Right hindlimb (tissue), 1 donor: ENCODE data around the gene ADGRB3.
"Not testable (repeated sequence)": the region's sequence is repeated elsewhere in the genome, so short reads cannot be mapped to it uniquely, and the experiment has no call there.

Source experiments
- DNase-seq: peaks from one replicate; pipeline ENCODE4 v3.0.0-alpha.2; 2018

Gene ADGRB3

DNA sequence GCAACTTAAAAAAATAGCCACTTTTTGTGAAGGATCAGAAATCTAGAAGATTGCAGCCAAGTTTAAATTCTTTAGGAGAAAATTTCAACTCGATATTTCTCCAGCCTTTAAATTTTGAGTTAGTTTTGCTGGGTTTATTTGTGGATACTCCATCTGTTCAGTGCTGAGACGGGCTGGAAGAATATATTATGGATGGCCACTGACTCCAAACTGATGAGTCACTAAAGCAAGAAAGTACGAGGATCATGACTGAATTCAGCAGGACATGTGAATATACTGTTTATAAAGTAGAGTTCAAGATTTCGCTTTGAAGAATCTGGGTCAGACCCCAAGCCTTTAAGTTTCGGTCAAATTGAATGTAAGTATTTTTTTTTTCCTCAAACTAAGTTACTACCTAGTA, 199.5 kb downstream of the ADGRB3 start:
- DNase-seq: no peak

DNA sequence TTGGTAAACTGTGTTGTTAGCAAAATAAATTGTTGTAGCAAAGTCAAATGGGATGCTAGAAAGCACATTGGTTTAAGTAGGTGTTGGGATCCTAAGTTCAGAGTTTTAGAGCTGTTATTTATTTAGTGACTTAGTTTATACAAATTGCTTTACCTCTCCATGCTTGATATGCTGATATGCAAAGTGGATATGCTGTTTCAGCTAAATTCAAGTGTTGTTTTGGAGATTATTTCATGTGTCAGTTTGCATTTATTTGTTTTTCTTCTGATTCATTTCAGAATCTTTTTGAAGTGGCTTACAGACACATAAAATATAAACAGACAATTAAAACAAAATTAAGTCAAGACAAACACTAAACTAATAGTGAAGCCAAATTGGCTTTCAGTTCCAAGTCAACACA, 203.5 kb downstream of the ADGRB3 start:
- DNase-seq: no peak

DNA sequence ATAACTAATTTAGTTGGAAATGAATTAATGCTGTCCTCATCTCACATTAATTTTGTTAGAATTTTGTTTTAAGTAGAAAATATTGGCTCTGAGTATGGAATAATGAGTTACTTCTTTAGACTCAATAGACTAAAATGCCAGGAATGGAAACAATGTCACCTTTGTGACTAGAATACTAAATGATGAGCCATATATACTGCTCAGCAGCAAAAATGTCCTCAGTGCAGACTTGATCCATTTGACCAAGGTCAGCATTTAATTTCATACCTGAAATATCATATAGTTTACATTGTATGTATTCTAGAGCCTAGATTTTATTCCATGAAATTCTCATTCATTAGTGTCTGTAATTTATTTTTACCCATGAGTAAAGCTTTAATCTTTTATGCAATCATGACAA, 217.7 kb downstream of the ADGRB3 start:
- no peak for DNase-seq

DNA sequence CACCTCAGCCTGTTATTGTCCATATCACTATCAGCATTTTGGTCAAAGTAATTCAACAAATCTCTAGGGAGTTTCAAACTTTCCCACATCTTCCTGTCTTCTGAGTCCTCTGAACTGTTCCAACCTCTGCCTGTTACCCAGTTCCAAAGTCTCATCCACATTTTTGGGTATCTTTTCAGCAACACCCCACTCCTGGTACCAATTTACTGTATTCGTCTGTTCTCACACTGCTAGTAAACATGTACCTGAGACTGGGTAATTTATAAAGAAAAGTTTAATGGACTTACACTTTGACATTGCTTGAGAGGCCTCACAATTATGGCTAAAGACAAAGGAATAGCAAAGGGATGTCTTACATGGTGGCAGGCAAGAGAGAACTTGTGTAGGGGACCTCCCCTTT, 224.2 kb downstream of the ADGRB3 start:
- DNase-seq: no peak

DNA sequence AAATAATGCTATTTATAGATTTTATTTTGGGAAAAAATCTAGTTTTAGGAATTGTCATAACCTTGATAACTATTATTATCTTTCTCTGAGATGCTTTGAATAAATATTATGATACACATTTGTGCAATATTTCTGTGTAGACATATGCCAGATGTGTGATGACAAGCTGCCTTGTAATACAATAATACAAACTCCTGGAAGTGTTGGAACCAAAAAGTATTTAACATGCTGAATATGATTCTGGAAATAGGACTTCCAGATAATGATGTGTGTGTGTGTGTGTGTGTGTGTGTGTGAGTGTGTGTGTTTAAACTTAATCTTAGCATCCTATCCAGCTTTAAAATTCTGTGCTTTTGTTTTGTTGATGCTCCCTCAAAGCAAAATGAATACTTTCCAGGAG, 233.6 kb downstream of the ADGRB3 start:
- no peak for DNase-seq

DNA sequence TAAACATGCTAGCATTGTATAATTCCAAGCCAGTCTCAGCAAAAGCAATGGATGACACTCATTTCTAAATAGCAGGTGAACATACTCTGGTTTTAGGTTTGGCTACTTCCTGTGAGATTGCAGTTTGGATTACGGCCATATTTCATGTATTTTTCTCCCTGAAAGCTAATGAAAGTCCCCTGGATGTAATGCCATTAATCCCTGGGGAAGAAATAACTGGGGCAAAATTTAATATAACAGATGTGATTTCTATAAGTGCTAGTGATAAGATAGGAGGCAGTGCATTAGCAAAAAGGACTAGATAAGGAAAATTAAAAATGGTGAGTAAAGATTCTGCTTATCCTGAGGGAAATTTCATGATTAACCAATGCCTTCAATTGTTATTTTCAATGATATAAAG, 238.2 kb downstream of the ADGRB3 start:
- no peak for DNase-seq

DNA sequence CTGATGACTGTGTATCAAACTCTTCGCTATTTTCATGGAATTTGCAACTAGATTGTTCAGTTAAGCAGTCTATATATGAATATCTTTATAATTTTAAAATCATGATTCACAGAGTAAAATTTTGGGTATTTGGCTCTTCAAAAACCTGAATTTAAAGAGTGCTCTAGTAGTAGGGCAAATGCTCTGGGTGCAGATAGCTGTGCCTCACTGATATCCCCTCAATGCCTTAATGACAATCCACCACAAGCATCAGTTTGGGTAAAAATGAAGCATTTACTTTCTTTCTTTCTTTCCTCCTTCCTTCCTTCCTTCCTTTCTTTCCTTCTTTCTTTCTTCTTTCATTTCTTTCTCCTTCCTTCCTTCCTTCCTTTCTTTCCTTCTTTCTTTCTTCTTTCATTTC, 239.7 kb downstream of the ADGRB3 start:
- DNase-seq: no peak

DNA sequence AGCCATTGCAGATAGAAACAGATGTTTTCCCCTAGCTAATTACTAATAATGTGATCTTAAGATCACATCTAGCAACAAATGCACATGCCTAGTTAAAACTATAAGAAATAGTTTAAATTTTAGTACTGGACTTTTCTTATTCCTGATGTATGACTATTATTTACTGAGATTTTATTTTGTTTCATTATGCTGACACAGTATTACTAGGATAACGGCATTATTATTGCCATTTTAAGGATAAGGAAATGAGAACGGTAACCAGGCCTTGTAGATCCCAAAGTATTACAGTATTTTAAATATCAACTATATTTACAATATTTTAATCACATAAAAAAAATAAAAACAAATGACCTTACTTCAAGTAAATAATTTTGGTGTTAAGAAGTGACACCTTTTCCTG, 240.3 kb downstream of the ADGRB3 start:
- no peak for DNase-seq

DNA sequence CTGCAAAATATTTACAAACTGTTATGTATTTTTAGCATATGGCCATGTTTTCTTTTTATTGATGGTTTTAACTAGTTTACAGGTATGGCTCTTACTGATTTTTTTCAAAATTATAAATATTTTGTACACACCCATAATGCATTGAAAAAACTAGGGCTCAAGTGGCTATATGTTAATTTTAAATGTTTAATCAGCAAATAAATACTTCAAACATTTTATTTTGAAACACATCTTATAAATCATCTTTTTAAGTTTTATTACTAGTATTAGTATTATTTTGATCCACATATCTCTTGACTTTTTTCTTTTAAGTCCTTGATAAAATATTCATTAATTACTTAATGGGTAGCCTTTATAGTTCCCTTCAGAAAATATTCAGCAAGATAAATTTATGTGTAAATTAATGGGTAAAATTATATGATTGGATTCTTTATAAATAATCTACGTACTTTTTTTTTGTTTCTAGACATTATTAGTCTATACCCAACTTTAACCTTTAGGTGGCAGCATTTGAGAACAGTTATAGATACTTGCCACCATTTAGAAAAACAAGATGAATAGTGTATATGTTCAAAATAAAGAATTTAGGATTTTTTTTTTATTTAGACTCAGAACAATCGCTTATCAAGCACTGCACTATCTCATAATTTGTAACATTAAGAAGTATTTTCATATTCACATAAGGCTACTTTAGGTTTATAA, 241.9 kb downstream of the ADGRB3 start:
- DNase-seq: no peak

DNA sequence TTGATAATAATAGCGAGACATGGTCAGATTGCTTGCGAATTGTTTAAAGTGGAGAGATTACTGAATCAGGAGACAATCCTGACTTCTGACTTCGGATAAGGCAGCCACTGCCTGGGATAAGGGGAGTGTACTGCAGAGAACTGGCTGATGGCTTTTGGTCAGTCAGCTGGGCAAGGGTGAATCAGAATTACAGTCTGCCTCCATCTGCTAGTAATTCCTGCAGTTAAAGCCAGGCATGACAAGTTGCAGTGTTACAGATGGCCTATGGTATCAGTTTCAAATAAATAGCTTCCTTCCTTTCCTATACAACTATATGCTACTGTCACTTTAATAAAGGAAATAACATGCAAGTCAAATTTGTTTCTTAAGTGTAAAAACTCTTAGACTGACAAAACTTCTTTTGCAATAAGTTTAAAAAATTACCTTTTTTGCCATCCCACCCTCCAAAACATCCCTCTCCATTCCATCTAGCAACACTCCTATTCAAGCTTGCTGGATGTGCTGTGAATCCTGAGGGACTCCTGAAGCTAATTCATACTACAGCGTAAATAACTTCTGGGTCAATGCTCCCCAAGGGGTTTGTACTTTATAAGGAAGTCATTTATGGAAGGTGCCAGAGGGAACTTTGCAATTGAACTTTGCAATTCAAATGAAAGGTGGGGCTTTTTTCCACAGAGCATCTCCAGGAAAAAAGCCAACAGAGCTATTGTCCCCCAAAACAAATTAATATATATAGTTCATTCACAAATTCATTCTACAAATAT, 245.2 kb downstream of the ADGRB3 start:
- DNase-seq: no peak

DNA sequence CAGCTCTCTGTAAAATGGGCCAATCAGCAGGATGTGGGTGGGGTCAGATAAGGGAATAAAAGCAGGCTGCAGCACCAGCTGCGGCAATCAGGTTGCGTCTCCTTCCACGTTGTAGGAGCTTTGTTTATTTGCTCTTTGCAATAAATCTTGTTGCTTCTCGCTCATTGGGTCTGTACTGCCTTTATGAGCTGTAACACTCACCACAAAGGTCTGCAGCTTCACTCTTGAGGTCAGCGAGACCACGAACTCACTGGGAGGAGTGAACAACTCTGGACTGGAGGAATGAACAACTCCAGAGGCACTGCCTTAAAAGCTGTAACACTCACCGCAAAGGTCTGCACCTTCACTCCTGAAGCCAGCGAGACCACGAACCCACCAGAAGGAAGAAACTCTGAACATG, 248.2 kb downstream of the ADGRB3 start:
- not testable (repeated sequence) for DNase-seq

DNA sequence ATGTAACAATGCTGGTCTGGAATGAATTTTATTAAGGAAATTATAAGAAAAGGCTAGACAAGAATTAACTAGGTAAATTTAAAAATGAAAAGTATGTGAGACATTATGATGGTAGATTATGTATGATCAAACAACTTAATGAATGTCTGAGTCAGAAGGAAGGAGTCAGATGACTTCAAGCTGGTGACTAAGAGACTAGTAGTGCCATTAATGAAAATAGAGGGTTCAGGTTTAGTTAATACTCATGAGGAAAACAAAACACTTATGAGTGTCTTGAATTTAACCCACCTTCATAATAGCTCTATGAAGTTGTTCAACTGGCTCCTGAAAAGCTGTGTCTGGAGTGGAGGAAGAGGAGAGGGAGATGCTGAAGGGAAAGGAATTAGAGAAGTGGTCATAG, 256.3 kb downstream of the ADGRB3 start:
- DNase-seq: no peak

DNA sequence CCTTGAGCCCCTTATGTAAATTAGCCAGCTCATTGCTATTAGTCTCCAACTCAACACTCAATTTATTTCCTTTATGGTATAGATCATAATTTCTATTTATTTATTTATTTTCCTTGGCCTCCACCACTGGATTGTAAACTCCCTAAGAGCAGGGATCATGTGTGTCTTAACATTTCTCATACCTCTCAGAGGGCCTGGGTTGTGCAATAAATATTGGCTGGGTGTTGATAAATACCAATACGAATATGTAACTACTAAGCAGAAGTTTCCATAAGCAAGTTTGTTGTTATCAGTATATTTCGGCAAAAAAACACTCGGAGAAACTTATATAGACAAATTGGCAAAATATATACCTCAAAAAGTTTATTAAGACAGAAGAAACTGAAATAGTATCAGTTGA, 257.4 kb downstream of the ADGRB3 start:
- DNase-seq: no peak

DNA sequence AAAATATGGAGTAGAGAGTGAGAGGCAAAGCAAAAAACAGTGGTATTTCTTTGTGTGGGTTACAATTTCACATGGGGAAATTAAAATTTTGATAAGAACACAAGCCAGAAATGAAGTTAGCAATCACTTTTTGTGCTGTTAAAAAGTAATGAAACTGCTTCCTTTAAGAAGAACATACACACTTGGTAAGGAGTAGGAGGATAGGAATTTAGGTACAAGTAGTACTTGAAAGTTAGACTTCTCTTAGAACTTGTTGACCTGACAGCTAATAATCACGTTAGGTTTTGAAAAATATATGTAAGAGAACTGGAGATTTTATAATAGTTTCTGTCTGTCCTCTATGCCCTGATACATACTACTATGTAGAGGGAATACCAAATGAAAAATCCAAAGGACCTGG, 260.8 kb downstream of the ADGRB3 start:
- no peak for DNase-seq

DNA sequence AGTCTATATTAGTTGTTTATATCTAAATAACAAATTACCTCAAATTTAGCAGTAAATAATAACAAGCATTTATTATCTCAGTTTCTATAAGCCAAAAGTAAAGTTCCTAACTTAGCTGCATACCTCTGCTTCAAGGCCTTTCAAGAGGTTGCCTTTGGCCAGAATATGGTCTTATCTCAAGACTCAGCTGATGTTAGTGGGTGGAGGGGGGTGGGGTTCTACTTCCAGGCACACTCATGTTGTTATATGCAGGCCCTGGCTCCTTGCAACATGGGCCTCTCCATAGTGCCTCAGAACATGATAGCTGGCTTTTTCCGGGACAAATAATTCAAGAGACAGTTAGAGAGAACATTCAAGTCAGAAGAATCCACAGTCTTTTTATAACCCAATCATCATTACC, 266.0 kb downstream of the ADGRB3 start:
- no peak for DNase-seq

DNA sequence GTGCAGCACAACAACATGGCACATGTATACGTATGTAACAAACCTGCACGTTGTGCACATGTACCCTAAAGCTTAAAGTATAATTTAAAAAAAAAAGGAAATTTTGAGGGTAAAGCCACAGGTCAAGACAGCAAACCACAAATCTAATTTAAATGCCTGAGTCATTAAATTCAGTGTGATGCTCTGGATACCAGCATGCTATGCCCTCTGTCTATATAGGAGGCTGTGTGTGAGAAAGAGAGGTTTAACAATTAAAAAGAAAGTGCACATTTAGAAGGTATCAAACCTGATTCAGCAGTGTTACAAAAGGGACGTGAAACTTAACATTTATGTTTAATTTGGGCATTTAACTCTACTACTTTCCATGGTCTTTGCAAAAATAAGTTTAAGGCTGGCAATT, 276.3 kb downstream of the ADGRB3 start:
- no peak for DNase-seq

DNA sequence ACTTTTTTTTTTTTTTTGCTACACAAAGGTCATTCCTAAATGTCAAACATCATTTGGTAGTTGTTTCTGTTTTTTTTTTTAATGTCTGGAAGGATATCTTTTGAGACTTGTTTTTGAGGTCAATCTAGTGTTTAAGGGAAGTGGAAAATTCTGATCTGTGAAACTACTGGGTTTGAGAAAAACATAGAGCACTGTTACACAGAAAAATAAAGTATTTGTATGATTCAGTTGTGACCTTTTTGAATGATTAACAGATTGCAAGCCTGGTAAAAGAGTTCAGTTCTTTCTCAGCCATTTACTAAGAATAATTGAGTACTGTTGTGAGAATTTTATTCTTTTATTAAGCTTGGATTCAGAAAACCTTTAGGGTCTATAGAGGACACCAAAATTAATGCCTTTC, 276.7 kb downstream of the ADGRB3 start:
- DNase-seq: no peak

DNA sequence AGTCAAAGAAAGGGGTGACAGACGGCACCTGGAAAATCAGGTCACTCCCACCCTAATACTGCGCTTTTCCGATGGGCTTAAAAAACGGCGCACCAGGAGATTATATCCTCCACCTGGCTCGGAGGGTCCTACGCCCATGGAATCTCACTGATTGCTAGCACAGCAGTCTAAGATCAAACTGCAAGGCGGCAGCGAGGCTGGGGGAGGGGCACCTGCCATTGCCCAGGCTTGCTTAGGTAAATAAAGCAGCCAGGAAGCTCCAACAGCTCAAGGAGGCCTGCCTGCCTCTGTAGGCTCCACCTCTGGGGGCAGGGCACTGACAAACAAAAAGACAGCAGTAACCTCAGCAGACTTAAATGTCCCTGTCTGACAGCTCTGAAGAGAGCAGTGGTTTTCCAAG, 277.7 kb downstream of the ADGRB3 start:
- DNase-seq: not testable (repeated sequence)

DNA sequence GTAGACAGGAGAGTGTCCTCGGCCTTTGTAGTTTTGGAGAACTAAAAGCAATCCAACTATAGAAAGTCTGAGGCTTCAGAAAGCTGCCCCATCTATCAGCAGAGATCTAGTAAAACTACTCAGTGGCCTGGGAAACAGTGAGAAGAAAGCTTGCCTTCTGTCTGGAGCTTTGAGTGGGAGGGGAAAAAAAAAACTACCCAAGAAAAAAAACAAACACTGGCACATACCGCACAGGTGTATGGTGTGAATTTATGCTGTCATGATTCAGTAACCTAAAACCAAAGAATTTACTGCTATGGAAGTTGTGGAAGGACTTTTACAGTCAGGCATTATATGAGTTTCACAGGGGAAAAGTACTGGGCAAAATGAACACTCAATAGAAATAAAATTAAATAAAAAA, 280.5 kb downstream of the ADGRB3 start:
- no peak for DNase-seq

DNA sequence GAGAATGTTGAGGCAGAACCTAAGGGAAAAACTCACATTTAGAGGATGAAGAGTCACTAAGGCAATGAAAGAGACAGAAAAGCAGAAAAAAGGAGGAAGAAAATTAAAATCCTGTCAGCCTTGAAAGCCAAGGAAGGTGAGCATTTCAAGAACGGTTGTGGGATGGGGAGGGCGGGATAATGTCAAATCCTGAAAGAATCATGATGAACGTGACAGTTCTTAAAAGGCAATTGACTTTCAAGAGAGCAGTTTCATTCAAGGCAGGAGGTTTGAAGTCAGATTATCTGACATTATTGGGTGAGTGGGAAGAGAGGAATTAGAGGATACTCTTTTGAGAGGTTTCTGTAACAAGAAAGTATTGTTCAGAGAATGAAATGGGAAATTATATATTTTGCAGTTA, 284.5 kb downstream of the ADGRB3 start:
- DNase-seq: no peak

DNA sequence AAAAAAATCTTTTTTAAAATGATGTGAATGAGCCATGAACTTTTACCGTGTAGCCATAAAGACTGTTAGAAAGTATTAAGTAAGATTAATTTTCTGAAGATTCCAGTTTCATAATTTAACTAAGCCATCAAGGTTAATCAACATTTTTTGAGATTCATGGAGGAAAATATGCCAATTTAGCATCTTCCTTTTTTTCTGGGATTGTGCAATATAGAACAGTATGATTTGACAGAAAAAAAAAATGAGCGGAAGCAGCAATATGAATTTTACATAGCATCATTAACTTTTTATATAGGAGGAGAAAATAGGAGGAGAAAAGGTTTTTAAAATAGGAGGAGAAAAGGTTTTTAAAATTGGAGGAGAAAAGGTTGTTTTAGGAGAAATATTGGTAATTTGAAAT, 306.3 kb downstream of the ADGRB3 start:
- no peak for DNase-seq

DNA sequence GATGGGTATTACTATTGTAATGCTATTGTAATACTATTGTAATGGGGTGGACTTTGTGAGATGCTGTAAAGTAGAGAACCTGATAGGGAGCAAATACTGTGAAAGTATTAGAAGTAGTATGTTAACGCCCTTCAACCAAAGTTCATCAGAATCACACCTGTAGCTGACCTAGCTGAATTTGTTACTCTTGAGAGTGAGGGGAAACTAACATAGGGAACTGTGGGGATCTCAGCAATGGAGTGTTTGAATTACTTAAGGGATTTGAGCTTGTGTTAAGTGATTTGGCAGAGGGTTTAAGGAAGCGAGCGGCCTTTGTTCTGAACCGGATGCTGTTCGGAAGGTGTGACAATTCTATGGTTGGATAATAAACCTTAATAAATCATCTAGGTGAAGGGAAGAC, 312.6 kb downstream of the ADGRB3 start:
- no peak for DNase-seq

DNA sequence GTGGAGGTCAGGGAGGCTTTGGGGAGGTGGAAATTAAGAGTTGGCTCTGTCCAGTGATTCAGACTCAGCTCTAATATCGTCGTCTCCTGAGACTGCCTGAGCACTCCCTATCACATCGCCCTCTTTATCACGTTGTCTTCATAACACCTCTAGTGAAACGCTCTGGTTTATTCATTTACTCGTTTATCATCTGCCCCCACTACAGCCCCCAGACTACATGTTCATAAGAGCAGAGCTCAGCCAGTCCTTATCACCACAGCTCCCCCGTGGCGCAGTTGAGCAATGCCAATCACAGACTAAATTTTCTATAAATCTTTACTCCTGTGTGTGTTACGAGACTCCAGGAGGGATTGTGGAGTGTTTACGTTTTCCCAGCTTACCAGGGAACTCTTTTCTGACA, 316.2 kb downstream of the ADGRB3 start:
- no peak for DNase-seq

DNA sequence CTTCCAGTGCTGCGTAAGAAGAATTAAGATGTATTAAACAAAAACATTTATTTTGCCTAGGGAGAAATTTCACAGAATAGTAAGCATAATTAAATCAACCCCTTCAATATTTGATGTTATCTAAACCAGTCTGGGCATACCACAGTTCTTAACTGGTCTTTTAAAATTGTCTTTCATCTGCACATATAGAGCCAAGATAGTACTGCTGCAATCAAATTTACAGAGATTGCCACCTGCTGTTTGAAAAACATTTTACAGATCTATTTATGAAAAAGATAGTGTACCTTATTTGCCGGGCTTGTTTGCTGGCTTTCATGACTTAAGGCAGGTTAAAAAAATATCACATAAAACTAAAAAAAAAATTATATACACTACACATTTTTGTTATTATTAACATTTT, 323.2 kb downstream of the ADGRB3 start:
- DNase-seq: no peak
